Activated CD8-positive, alpha-beta memory T cell treated with anti-CD3 and anti-CD28 coated beads, Interleukin-2, amount 50 U/mL, for 1 hour (primary cell): ENCODE measurements around the gene STIM1.

Experiments
- DNase-seq: peaks from one replicate; pipeline ENCODE4 v3.0.0-alpha.2; 2020; ENCODE audit errors: extremely low read depth

Gene STIM1

GRCh38 chr11:3952715-3953114 lies 97.3 kb downstream of the STIM1 start:
- DNase-seq, result no peak

- DNase-seq, result no peak
These were observed 97.9 kb downstream of the STIM1 start for GRCh38 chr11:3953327-3953726.

GRCh38 chr11:3954448-3955298 lies 99.2 kb downstream of the STIM1 start:
- DNase-seq, result no peak

- DNase-seq, result no peak
These were observed 99.8 kb downstream of the STIM1 start for GRCh38 chr11:3955299-3955665.

GRCh38 chr11:3956038-3956437 lies 100.6 kb downstream of the STIM1 start:
- DNase-seq, result no peak

- no peak for DNase-seq
These were observed 101.3 kb downstream of the STIM1 start for GRCh38 chr11:3956748-3957147.

- DNase-seq, result no peak
These were observed 102.0 kb downstream of the STIM1 start for GRCh38 chr11:3957437-3957836.

GRCh38 chr11:3958281-3958680 lies 102.8 kb downstream of the STIM1 start:
- DNase-seq, result no peak

GRCh38 chr11:3959015-3959902 lies 103.8 kb downstream of the STIM1 start:
- DNase-seq, result no peak

- no peak for DNase-seq
These were observed 104.4 kb downstream of the STIM1 start for GRCh38 chr11:3959903-3960265.

- no peak for DNase-seq
These were observed 107.0 kb downstream of the STIM1 start for GRCh38 chr11:3962406-3962840.

GRCh38 chr11:3964056-3964455 lies 108.6 kb downstream of the STIM1 start:
- no peak for DNase-seq

GRCh38 chr11:3964935-3965604 lies 109.6 kb downstream of the STIM1 start:
- DNase-seq, result no peak

- no peak for DNase-seq
These were observed 112.2 kb downstream of the STIM1 start for GRCh38 chr11:3967695-3968094.

GRCh38 chr11:3969200-3969599 lies 113.7 kb downstream of the STIM1 start:
- DNase-seq, result no peak

- no peak for DNase-seq
These were observed 114.1 kb downstream of the STIM1 start for GRCh38 chr11:3969613-3970012.

GRCh38 chr11:3970108-3970507 lies 114.6 kb downstream of the STIM1 start:
- no peak for DNase-seq

- no peak for DNase-seq
These were observed 116.4 kb downstream of the STIM1 start for GRCh38 chr11:3971756-3972404.

GRCh38 chr11:3972431-3972830 lies 117.0 kb downstream of the STIM1 start:
- no peak for DNase-seq

GRCh38 chr11:3977078-3977477 lies 121.6 kb downstream of the STIM1 start:
- no peak for DNase-seq

- no peak for DNase-seq
These were observed 125.7 kb downstream of the STIM1 start for GRCh38 chr11:3981084-3981633.

- no peak for DNase-seq
These were observed 127.0 kb downstream of the STIM1 start for GRCh38 chr11:3982431-3982830.
